ENCODE results near the gene SMG6. TPM values are rescaled to one million over a fixed set of nuclear protein-coding genes. Genes with fewer than 3 reads are reported as not detected.

Gene SMG6
- total RNA-seq, 3 donors from 2014 or later, result 24.9 to 29.3 (median 29.0) TPM

DNA sequence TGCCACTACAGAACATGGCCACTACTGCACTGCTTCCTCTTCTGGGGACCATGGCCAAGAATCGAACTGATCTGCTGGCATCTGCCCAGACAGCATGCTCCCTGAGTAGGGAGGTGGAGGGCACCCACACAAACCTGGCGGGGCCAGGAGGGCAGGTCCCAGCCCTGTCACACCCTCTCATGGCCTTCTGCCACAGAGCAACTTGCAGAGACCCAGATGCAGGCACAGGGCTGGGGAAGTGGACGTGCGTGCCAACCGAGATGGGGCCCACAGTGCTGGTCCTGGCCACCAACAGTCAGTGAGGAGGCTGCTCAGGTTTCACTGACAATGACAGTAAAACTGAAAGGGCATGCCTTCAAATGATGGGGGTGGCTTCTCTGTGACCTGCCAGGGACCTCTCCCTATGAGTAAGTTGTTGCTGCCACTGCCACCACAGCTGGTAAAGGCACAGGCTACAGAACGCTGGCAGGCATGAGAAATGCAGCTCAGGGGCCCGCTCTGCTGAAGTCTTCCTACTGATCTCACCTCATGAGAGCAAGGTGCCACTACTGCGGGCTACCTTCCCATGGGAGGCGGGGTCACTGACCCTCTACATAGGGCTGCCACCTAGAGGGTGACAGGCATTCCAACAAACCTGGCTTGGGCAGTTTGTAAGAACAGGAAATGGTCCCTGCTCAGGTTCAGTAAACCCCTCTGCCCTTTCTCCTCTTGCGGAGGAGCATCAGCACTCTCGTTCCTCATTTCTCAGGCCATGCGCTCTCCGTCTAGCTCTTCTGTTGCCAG is 233.2 kb downstream of the SMG6 start:
- no peak overlapping the region for H3K4me3 ChIP-seq
- H3K27me3 ChIP-seq, result no peaks in the 10 kb centered on the region
- no peaks in the 10 kb centered on the region for H3K36me3 ChIP-seq
- intact Hi-C loops (cut with DNase I; ENCODE audit: low total_unique reads), result no loop called here
- H3K4me1 ChIP-seq, result peaks cover 11 to 12% of the 10 kb centered on the region in 2 donors
- TF ChIP-seq POLR2A (IDR thresholded peaks at IDR 0.05) (no peak), POLR2AphosphoS5 (IDR thresholded peaks at IDR 0.05) (no peak)
- TF ChIP-seq, protein P1, sequence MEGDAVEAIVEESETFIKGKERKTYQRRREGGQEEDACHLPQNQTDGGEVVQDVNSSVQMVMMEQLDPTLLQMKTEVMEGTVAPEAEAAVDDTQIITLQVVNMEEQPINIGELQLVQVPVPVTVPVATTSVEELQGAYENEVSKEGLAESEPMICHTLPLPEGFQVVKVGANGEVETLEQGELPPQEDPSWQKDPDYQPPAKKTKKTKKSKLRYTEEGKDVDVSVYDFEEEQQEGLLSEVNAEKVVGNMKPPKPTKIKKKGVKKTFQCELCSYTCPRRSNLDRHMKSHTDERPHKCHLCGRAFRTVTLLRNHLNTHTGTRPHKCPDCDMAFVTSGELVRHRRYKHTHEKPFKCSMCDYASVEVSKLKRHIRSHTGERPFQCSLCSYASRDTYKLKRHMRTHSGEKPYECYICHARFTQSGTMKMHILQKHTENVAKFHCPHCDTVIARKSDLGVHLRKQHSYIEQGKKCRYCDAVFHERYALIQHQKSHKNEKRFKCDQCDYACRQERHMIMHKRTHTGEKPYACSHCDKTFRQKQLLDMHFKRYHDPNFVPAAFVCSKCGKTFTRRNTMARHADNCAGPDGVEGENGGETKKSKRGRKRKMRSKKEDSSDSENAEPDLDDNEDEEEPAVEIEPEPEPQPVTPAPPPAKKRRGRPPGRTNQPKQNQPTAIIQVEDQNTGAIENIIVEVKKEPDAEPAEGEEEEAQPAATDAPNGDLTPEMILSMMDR (IDR thresholded peaks at IDR 0.05), result no peak
- peak overlapping the region; percentile 61 to 83 for H3K27ac ChIP-seq
- no peak for DNase-seq (ENCODE audit: low spot score in 2 of 2)
- no peaks in the 10 kb centered on the region for H3K9me3 ChIP-seq

DNA sequence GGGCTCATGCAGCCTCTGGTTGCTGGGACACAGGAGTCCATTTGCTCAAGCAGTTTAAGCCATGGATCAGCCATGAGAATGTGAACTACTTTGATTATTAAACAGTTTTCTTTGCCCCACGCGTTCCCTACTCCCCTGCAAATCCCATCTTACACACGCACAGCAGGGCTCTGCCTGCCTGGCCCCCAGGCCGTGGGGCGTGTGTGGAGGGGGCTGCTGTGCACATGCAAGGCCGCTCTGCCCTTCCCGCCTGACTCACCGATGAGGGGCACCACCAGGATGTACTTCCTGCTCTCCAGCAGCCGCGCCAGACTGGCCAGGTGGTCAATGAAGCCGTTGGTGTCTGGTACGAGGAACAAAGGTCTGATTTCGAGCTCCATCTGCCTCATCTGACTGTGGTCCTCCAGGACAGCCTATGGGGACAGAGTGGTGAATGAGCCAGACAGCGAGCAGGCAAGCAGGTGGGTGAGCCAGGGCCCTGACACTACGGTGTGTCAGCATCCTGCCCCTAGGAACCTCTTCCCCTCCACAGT is 235.0 kb downstream of the SMG6 start:
- H3K36me3 ChIP-seq, result no peaks in the 10 kb centered on the region
- intact Hi-C loops (cut with DNase I; ENCODE audit: low total_unique reads), result no loop called here

DNA sequence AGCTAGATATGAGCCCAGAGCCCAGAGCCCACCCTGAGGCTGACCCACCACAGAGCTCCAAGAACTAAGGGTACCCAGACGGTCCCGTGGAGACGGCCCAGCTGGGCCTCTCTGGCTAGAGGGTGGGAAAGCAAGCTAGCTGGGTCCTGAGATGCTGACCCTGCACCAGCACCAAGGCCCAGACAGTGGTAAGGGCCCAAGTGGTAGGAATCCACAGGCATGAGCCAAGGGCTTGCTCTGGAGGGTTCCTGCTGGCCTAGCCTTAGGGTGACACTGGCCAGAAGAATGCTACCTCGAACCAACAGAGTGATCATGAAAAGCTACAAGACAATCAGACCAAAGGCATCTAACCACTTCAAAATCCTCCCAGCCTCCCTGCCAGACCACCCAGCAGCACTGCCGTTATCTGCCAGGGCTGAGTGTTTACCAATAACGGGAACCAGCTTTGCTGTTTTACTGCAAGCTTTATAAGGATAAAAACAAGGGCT is 235.5 kb downstream of the SMG6 start:
- Histone ChIP-seq H3K4me1 (peaks cover 11 to 12% of the 10 kb centered on the region in 2 donors), H3K27ac (peak overlapping the region; percentile 78 to 89), H3K4me3 (no peak overlapping the region), H3K36me3 (no peaks in the 10 kb centered on the region), H3K27me3 (no peaks in the 10 kb centered on the region), H3K9me3 (no peaks in the 10 kb centered on the region)
- TF ChIP-seq POLR2A (IDR thresholded peaks at IDR 0.05), result no peak
- no peak for TF ChIP-seq POLR2AphosphoS5 (IDR thresholded peaks at IDR 0.05)
- TF ChIP-seq, protein P1 (IDR thresholded peaks at IDR 0.05), result no peak
- intact Hi-C loops (cut with DNase I; ENCODE audit: low total_unique reads), result no loop called here
- DNase-seq (ENCODE audit: low spot score in 2 of 2), result no peak

More for the DNA sequence above, 235.0 kb downstream of the SMG6 start:
- Histone ChIP-seq H3K9me3 (no peaks in the 10 kb centered on the region), H3K27me3 (no peaks in the 10 kb centered on the region), H3K27ac (peak overlapping the region; percentile 78 to 89), H3K4me3 (no peak overlapping the region), H3K4me1 (peaks cover 11 to 12% of the 10 kb centered on the region in 2 donors)
- TF ChIP-seq POLR2A (IDR thresholded peaks at IDR 0.05) (no peak), POLR2AphosphoS5 (IDR thresholded peaks at IDR 0.05) (no peak)
- TF ChIP-seq, protein P1 (IDR thresholded peaks at IDR 0.05), result no peak
- DNase-seq (ENCODE audit: low spot score in 2 of 2), result no peak

DNA sequence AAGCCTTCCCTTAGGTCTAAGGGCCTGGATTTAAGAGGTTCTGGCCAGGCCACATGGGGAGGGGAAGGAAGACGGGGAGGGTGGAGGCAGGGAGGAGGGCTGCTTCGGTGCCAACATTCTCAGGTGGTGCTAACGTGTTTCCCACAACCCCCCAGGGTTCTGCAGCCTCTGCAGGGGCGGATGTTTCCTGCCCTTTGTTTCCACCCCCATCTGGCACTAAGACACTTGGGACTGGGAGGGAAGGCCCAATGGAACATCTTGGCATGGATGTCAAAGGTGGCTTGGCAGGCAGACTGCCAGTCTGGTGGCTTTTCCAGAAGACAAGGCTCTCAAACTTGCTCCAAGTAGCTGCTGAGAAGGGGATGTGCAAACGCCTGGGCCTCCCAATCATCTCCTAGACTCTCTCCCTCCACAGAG is 236.0 kb downstream of the SMG6 start:
- intact Hi-C loops (cut with DNase I; ENCODE audit: low total_unique reads), result no loop called here
- Histone ChIP-seq H3K9me3 (no peaks in the 10 kb centered on the region), H3K27me3 (no peaks in the 10 kb centered on the region), H3K4me3 (no peak overlapping the region), H3K27ac (peak overlapping the region; percentile 78 to 89), H3K36me3 (no peaks in the 10 kb centered on the region), H3K4me1 (peaks cover 11 to 12% of the 10 kb centered on the region in 2 donors)
- peak in 2 of 3 donors; percentile 39 to 54 for TF ChIP-seq POLR2AphosphoS5 (IDR thresholded peaks at IDR 0.05)
- TF ChIP-seq, protein P1 (IDR thresholded peaks at IDR 0.05), result no peak
- no peak for DNase-seq (ENCODE audit: low spot score in 2 of 2)

DNA sequence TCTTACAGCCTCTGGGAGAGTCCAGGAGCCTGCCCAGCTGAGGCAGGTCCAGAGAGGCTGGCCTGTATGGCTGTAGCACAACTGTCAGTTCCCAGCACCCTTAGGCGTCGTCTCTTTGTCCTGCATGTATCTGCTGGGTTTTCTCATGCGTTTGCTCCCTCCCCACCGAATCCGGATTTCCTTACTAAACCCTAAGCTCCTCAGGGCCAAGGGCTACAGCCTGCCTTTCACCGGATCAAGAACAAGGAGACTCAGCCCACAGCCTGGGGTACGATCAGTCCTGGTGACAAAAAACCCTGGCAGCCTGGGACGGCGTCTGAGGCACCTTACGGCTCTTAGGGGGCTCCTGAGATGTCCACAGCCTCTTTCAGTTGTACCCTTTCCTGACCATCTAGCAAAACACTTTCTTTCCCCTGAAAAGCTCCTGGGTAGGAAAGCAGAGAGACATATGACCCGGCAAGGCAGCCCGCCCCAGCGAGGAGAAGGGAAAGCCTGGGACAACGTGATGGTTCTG is 236.5 kb downstream of the SMG6 start:
- Histone ChIP-seq H3K36me3 (no peaks in the 10 kb centered on the region), H3K4me1 (peaks cover 11 to 12% of the 10 kb centered on the region in 2 donors), H3K9me3 (no peaks in the 10 kb centered on the region), H3K27me3 (no peaks in the 10 kb centered on the region), H3K27ac (peak overlapping the region; percentile 78 to 89), H3K4me3 (no peak overlapping the region)
- DNase-seq (ENCODE audit: low spot score in 2 of 2), result no peak
- intact Hi-C loops (cut with DNase I; ENCODE audit: low total_unique reads), result no loop called here
- TF ChIP-seq, protein P1 (IDR thresholded peaks at IDR 0.05), result no peak
- TF ChIP-seq POLR2A (IDR thresholded peaks at IDR 0.05) (no peak), POLR2AphosphoS5 (IDR thresholded peaks at IDR 0.05) (no peak)
